ENCODE measurements around the gene STK11. TPM values are rescaled to one million over a fixed set of nuclear protein-coding genes. Genes with fewer than 3 reads are reported as not detected.

The STK11 gene
- total RNA-seq, 2 experiments from 2014 or later, result 76.5 to 78.4 TPM

DNA sequence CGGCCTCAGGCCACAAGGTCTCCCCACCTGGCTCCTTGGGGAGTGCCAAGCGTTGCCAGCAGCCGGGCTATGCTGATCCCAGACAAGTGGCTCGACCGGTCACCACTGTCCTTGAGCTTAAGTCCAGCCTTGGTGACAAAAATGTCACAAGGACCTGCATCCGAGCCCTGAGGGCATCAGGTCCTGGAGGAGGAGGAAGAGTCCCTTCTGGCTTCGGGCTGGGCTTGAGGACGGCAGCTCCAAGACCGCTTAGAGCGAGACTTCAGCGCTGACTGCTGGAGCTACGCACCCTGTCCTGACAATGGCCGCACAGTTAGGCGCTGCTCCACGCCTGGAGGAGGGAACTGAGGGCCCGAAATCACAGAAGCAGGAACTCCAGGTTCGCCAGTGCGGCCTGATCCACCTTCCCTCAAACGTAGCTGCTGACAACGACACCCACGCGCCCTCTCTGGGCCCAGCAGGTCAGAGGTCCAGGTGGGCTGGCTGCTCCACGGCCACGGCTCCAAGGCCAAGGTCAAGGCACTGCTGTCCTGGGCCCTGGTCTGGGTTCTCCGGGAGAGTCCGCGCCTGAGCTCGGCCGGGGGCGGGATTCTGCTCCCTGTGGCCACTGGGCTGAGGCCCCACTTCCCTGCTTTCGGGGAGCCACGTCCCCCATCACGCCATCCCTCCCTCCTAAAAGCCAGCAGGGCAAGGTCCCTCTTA is 38.6 kb upstream of the STK11 start:
- H4K20me1 ChIP-seq (ENCODE audit: insufficient read depth, low read length), result no peaks in the 10 kb centered on the region

DNA sequence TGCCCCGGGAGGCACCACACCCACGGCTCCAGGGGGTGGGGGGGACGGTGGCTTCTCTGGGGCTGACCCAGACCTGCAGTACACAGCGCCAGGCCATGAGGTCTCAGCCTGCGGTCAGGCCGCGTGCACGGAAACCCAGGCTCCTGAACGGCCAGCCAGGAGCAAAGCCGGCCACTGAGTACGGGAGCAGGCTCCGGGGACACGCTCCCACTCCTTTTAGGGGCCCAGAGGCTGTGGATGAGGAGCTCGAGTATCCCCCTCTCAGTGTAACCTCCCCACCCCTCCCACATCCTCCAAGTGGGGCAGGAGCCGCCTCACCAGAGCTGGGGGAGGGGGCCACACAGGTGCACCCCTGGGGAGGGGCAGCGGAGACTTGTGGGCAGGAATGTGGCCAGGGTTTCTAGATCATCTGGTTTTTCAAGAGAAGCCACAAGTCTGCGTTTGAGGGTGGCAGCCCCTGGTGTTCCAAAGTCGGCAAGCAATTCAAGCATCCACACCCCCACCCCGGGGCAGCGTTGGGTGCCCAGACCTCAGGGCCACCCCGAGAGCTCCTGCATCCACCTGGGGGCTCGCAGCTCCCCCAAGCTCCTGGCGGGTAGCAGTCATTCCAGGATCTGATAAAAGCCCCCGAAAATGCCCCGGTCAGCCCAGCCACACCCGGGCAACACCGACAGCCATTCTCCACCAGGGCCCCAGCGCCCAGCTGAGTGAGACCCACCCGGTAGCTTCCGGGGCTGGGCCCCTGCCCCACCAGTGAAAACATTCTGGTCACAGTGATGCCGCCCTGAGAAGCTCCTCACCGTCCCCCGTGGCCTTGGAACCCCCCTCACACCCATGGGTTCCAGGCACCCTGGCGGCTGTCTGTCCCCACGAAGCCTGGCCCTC is 37.6 kb upstream of the STK11 start:
- intact Hi-C loops (cut with micrococcal nuclease; ENCODE audit: unreplicated experiment), result no loop called here
- POLR2A ChIA-PET, result no interaction called here
- H4K20me1 ChIP-seq (ENCODE audit: insufficient read depth, low read length), result no peaks in the 10 kb centered on the region
- no peak for TF ChIP-seq EZH2phosphoT487 (IDR thresholded peaks at IDR 0.05; ENCODE audit: borderline replicate concordance, low read depth, low read length)
- TF ChIP-seq, protein P1, sequence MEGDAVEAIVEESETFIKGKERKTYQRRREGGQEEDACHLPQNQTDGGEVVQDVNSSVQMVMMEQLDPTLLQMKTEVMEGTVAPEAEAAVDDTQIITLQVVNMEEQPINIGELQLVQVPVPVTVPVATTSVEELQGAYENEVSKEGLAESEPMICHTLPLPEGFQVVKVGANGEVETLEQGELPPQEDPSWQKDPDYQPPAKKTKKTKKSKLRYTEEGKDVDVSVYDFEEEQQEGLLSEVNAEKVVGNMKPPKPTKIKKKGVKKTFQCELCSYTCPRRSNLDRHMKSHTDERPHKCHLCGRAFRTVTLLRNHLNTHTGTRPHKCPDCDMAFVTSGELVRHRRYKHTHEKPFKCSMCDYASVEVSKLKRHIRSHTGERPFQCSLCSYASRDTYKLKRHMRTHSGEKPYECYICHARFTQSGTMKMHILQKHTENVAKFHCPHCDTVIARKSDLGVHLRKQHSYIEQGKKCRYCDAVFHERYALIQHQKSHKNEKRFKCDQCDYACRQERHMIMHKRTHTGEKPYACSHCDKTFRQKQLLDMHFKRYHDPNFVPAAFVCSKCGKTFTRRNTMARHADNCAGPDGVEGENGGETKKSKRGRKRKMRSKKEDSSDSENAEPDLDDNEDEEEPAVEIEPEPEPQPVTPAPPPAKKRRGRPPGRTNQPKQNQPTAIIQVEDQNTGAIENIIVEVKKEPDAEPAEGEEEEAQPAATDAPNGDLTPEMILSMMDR (conservative IDR thresholded peaks at IDR 0.05; ENCODE audit: low read length), result no peak
- H3K9me3 ChIP-seq (ENCODE audit: low read length), result no peaks in the 10 kb centered on the region
- H3K79me2 ChIP-seq (ENCODE audit: insufficient read depth, low read depth, low read length), result peaks cover 8% of the 10 kb centered on the region; the same call in 1 of the 2 replicates
- no peak for DNase-seq (ENCODE audit: low spot score)
- no peak overlapping the region for H3K27ac ChIP-seq (ENCODE audit: low read depth, low read length, poor library complexity, severe bottlenecking)
- no TSS peak for BruUV-seq (replicated peaks)
- H2AFZ ChIP-seq (ENCODE audit: low read length), result no peak overlapping the region
- H3K9me2 ChIP-seq (ENCODE audit: insufficient read depth, low read length), result no peaks in the 10 kb centered on the region
- no peak overlapping the region for H3K4me2 ChIP-seq (ENCODE audit: low read length)
- H3K36me3 ChIP-seq (ENCODE audit: insufficient read depth, low read length), result peaks cover 9% of the 10 kb centered on the region
- CTCF ChIA-PET (ENCODE audit: unreplicated experiment), result no interaction called here
- H3K4me3 ChIP-seq (ENCODE audit: low read depth, low read length, poor library complexity, severe bottlenecking), result no peak overlapping the region
- H3K4me1 ChIP-seq (ENCODE audit: insufficient read depth, low read length, poor library complexity, severe bottlenecking), result peaks cover 8% of the 10 kb centered on the region

More for the DNA sequence above, 38.6 kb upstream of the STK11 start:
- no peak overlapping the region for H3K4me3 ChIP-seq (ENCODE audit: low read depth, low read length, poor library complexity, severe bottlenecking)
- H3K4me2 ChIP-seq (ENCODE audit: low read length), result no peak overlapping the region
- no peak overlapping the region for H2AFZ ChIP-seq (ENCODE audit: low read length)
- BruUV-seq (replicated peaks), result no TSS peak
- H3K27ac ChIP-seq (ENCODE audit: low read depth, low read length, poor library complexity, severe bottlenecking), result no peak overlapping the region
- DNase-seq (ENCODE audit: low spot score), result no peak
- no peaks in the 10 kb centered on the region for H3K79me2 ChIP-seq (ENCODE audit: insufficient read depth, low read depth, low read length)
- POLR2A ChIA-PET, result no interaction called here
- intact Hi-C loops (cut with micrococcal nuclease; ENCODE audit: unreplicated experiment), result no loop called here
- TF ChIP-seq, protein P1 (conservative IDR thresholded peaks at IDR 0.05; ENCODE audit: low read length), result no peak
- TF ChIP-seq EZH2phosphoT487 (IDR thresholded peaks at IDR 0.05; ENCODE audit: borderline replicate concordance, low read depth, low read length), result no peak
- CTCF ChIA-PET (ENCODE audit: unreplicated experiment), result no interaction called here
- no peaks in the 10 kb centered on the region for H3K4me1 ChIP-seq (ENCODE audit: insufficient read depth, low read length, poor library complexity, severe bottlenecking)
- no peaks in the 10 kb centered on the region for H3K9me3 ChIP-seq (ENCODE audit: low read length)
- H3K9me2 ChIP-seq (ENCODE audit: insufficient read depth, low read length), result no peaks in the 10 kb centered on the region
- peaks cover 9% of the 10 kb centered on the region for H3K36me3 ChIP-seq (ENCODE audit: insufficient read depth, low read length)
